ENCODE results near the gene TRIM44.

GRCh38 chr11:35823742-35824298, 161.2 kb downstream of the TRIM44 start:
- TF ChIP-seq, protein P1, sequence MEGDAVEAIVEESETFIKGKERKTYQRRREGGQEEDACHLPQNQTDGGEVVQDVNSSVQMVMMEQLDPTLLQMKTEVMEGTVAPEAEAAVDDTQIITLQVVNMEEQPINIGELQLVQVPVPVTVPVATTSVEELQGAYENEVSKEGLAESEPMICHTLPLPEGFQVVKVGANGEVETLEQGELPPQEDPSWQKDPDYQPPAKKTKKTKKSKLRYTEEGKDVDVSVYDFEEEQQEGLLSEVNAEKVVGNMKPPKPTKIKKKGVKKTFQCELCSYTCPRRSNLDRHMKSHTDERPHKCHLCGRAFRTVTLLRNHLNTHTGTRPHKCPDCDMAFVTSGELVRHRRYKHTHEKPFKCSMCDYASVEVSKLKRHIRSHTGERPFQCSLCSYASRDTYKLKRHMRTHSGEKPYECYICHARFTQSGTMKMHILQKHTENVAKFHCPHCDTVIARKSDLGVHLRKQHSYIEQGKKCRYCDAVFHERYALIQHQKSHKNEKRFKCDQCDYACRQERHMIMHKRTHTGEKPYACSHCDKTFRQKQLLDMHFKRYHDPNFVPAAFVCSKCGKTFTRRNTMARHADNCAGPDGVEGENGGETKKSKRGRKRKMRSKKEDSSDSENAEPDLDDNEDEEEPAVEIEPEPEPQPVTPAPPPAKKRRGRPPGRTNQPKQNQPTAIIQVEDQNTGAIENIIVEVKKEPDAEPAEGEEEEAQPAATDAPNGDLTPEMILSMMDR (conservative IDR thresholded peaks at IDR 0.05; ENCODE audit: low read length): no peak
- TF ChIP-seq EZH2phosphoT487 (IDR thresholded peaks at IDR 0.05; ENCODE audit: borderline replicate concordance, low read depth, low read length): no peak
